B cell (primary cell): ENCODE results near the gene PTPRC. TPM values are rescaled to one million over a fixed set of nuclear protein-coding genes. Genes with fewer than 3 reads are reported as not detected.

Experiments
- ATAC-seq: fragments of 200-7000 bp; cut with Tn5 transposase; one replicate; pipeline ENCODE4 v1.10.0; 2021; ENCODE audit warnings: low read depth, mild to moderate bottlenecking, moderate number of reproducible peaks, moderate library complexity
- CTCF ChIA-PET: fragments of 350-600 bp; sonication (Branson Sonifier 250); formaldehyde crosslinking; loops from one replicate; lab custom pipeline; 2021; ENCODE audit warnings: antibody characterized with exemption, inconsistent platforms; lab: Charles Lee
- POLR2A ChIA-PET: fragments of 350-600 bp; sonication (Branson Sonifier 250); formaldehyde crosslinking; loops from one replicate; lab custom pipeline; 2021; ENCODE audit warnings: antibody characterized with exemption; lab: Charles Lee
- DNase-seq: peaks from one replicate; pipeline ENCODE4 v3.0.0; 2013
- H2AFZ ChIP-seq: 2 replicates; pipeline ENCODE4 v1.6.1; 2012; ENCODE audit warnings: mild to moderate bottlenecking, low read depth, low read length; ENCODE audit not compliant: insufficient read depth, poor library complexity, severe bottlenecking
- H3K27ac ChIP-seq, 2 donors: 1 replicate in 1 of 2; 2 replicates in 1 of 2; pipeline ENCODE4 v1.5.1; 2012 to 2013; ENCODE audit warnings: low read length in 2 of 2, mild to moderate bottlenecking in 2 of 2, moderate library complexity in 1 of 2
- H3K27me3 ChIP-seq, 4 experiments: fragments of 200-600 bp in 1 of 4; sonication (generic) in 1 of 4; replicated peaks in 1 of 4; 1 replicate in 2 of 4; 2 replicates in 2 of 4; pipeline versions ENCODE4 v1.6.1 to v1.7.0; 2013 to 2016; ENCODE audit warnings: low read length in 3 of 4, mild to moderate bottlenecking in 2 of 4, mixed read lengths in 1 of 4, moderate library complexity in 1 of 4; ENCODE audit not compliant: insufficient read depth in 4 of 4, control insufficient read depth in 3 of 4; ENCODE audit errors: control extremely low read depth in 1 of 4
- H3K36me3 ChIP-seq, 2 experiments: replicated peaks in 1 of 2; 1 replicate in 1 of 2; 2 replicates in 1 of 2; pipeline versions ENCODE4 v1.6.1 to v1.7.1; 2013; ENCODE audit warnings: low read length in 1 of 2; ENCODE audit not compliant: insufficient read depth in 2 of 2, control insufficient read depth in 1 of 2; ENCODE audit errors: control extremely low read depth in 1 of 2, extremely low read depth in 1 of 2
- H3K4me1 ChIP-seq, 2 donors: fragments of 200-600 bp in 1 of 2; sonication (generic) in 1 of 2; 1 replicate in 1 of 2; 2 replicates in 1 of 2; pipeline versions ENCODE4 v1.5.1 to v1.6.1; 2013 to 2017; ENCODE audit warnings: low read length in 2 of 2; ENCODE audit not compliant: control insufficient read depth in 2 of 2, insufficient read depth in 2 of 2
- H3K4me2 ChIP-seq: replicated peaks from 2 replicates; pipeline ENCODE3; 2012; ENCODE audit warnings: mild to moderate bottlenecking, low read depth, low read length; ENCODE audit not compliant: poor library complexity, severe bottlenecking
- H3K4me3 ChIP-seq, 5 experiments: fragments of 200-600 bp in 1 of 5; sonication (generic) in 1 of 5; 1 replicate in 3 of 5; 2 replicates in 2 of 5; pipeline versions ENCODE4 v1.5.1 to v1.7.0; 2011 to 2016; ENCODE audit warnings: low read length in 4 of 5, mild to moderate bottlenecking in 4 of 5, low read depth in 2 of 5, control low read depth in 1 of 5, moderate library complexity in 1 of 5; ENCODE audit not compliant: insufficient read depth in 1 of 5; ENCODE audit errors: control extremely low read depth in 1 of 5, extremely low read depth in 1 of 5
- H3K79me2 ChIP-seq: fragments of 200-600 bp; sonication (generic); one replicate; pipeline ENCODE4 v1.6.0; 2016; ENCODE audit warnings: low read length; ENCODE audit not compliant: control insufficient read depth, insufficient read depth
- H3K9ac ChIP-seq: fragments of 200-600 bp; sonication (generic); 2 replicates; pipeline ENCODE4 v1.6.1; 2017; ENCODE audit warnings: mild to moderate bottlenecking, low read length, moderate library complexity
- H3K9me3 ChIP-seq, 3 donors: one replicate each; pipeline versions ENCODE4 v1.6.1 to v1.7.1; 2013; ENCODE audit warnings: low read length in 2 of 3; ENCODE audit not compliant: control insufficient read depth in 2 of 3, insufficient read depth in 1 of 3; ENCODE audit errors: control extremely low read depth in 1 of 3
- H4K20me1 ChIP-seq: 2 replicates; pipeline ENCODE4 v1.6.0; 2012; ENCODE audit warnings: mild to moderate bottlenecking, low read length; ENCODE audit not compliant: insufficient read depth, control insufficient read depth, poor library complexity, severe bottlenecking
- H3K27ac Mint-ChIP-seq: one replicate; pipeline ENCODE4 v1.8.0; 2021; ENCODE audit warnings: mixed read lengths
- H3K27me3 Mint-ChIP-seq: one replicate; pipeline ENCODE4 v1.8.0; 2021; ENCODE audit warnings: mixed read lengths
- H3K4me1 Mint-ChIP-seq: one replicate; pipeline ENCODE4 v1.8.0; 2021; ENCODE audit warnings: mixed read lengths
- H3K4me3 Mint-ChIP-seq: one replicate; pipeline ENCODE4 v1.8.0; 2021; ENCODE audit warnings: mixed read lengths
- H3K9me3 Mint-ChIP-seq: one replicate; pipeline ENCODE4 v1.8.0; 2022; ENCODE audit warnings: mixed read lengths; ENCODE audit not compliant: insufficient read depth
- CTCF ChIP-seq: fragments of 200-600 bp; IDR thresholded peaks from one replicate; pipeline ENCODE4 v1.8.0; 2022; ENCODE audit warnings: antibody characterized with exemption, mild to moderate bottlenecking
- EZH2 ChIP-seq: IDR thresholded peaks from 2 replicates; pipeline ENCODE4 v1.6.1; 2012; ENCODE audit warnings: borderline replicate concordance, low read depth, mild to moderate bottlenecking, moderate library complexity, low read length; ENCODE audit not compliant: insufficient read depth, poor library complexity, severe bottlenecking
- WGBS: methylation state at CpG from one replicate; pipeline ENCODE4 v1.1.5; 2013; ENCODE audit warnings: missing lambda C conversion rate; ENCODE audit not compliant: insufficient coverage; 5-methylcytosine and 5-hydroxymethylcytosine counted together
- intact Hi-C: fragments of 100-400 bp; cut with micrococcal nuclease; formaldehyde crosslinking; loops from one replicate; pipeline ENCODE4 v1.10.0; 2022
- polyA plus RNA-seq: library from polyadenylated mRNA; depleted of rRNA; stranded (reverse); fragments of >200 nt; gene quantifications from 2 replicates; pipeline ENCODE4 v1.2.3, GENCODE V29; 2012
- total RNA-seq, 2 donors: library from RNA; stranded (reverse); fragments of 120-200 nt in 1 of 2; gene quantifications; 1 replicate in 1 of 2; 2 replicates in 1 of 2; pipeline versions ENCODE4 v1.2.3 to v1.2.4, GENCODE V29; 2013 to 2022

Gene PTPRC
- total and polyA plus RNA-seq, 2 donors (not counting 1 experiment from before 2014, with no cell fraction given) = 151 to 543 TPM

GRCh38 chr1:198677871-198678270 lies 39.0 kb downstream of the PTPRC start:
- H3K4me1 ChIP-seq = peaks cover 78 to 91% of the 10 kb centered on the region in 2 donors
- H3K27me3 ChIP-seq = no peaks in the 10 kb centered on the region
- peaks cover 0 to 10% (median 0%) of the 10 kb centered on the region in 3 donors for H3K9me3 ChIP-seq
- H3K4me1 Mint-ChIP-seq = peaks cover 83% of the 10 kb centered on the region
- H3K27ac ChIP-seq = peak overlapping the region; percentile 73 to 98
- H3K9ac ChIP-seq = peak overlapping the region; percentile 42
- peaks cover 5% of the 10 kb centered on the region for H4K20me1 ChIP-seq
- ChIA-PET CTCF (interaction anchor here (1.7 to 3.0 kb wide), 2 partner anchors 56 to 154 kb away, joined by 3 to 11 read pairs; no protein-coding TSS in a partner anchor), POLR2A (interaction anchor here (0.7 to 0.8 kb wide), 2 partner anchors 8 to 58 kb away, joined by 4 to 5 read pairs; no protein-coding TSS in a partner anchor)
- H3K36me3 ChIP-seq = peaks cover 9 to 38% of the 10 kb centered on the region in 2 experiments
- no CpG with 5 or more reads among the region's 2 CpGs for WGBS
- H3K79me2 ChIP-seq = peaks cover 96% of the 10 kb centered on the region
- no peaks in the 10 kb centered on the region for H3K27me3 Mint-ChIP-seq
- ATAC-seq (no peak), DNase-seq (no peak)
- no peak overlapping the region for H3K4me3 ChIP-seq
- H3K4me2 ChIP-seq = peak overlapping the region; percentile 69
- intact Hi-C loops = loop anchor here (2.0 kb wide), 1 partner anchor 13 kb away; no protein-coding TSS in a partner anchor
- TF ChIP-seq CTCF (no peak), EZH2 (no peak)
- no peak overlapping the region for H2AFZ ChIP-seq
- peak overlapping the region; percentile 74 for H3K4me3 Mint-ChIP-seq
- H3K27ac Mint-ChIP-seq = peak overlapping the region; percentile 93
- no peaks in the 10 kb centered on the region for H3K9me3 Mint-ChIP-seq

- Histone ChIP-seq H3K36me3 (peaks cover 9 to 36% of the 10 kb centered on the region in 2 experiments), H3K79me2 (peaks cover 96% of the 10 kb centered on the region), H3K9me3 (peaks cover 0 to 10% (median 0%) of the 10 kb centered on the region in 3 donors), H3K4me2 (peak overlapping the region; percentile 69), H3K4me1 (peaks cover 77 to 91% of the 10 kb centered on the region in 2 donors), H3K27ac (peak overlapping the region; percentile 73 to 98), H3K4me3 (peak overlapping the region in 1 of 5 experiments; percentile 28), H3K9ac (peak overlapping the region; percentile 42), H3K27me3 (no peaks in the 10 kb centered on the region), H2AFZ (no peak overlapping the region), H4K20me1 (peaks cover 5% of the 10 kb centered on the region)
- ATAC-seq = no peak
- Mint-ChIP-seq H3K9me3 (no peaks in the 10 kb centered on the region), H3K27me3 (no peaks in the 10 kb centered on the region), H3K4me1 (peaks cover 84% of the 10 kb centered on the region), H3K27ac (peak overlapping the region; percentile 93), H3K4me3 (peak overlapping the region; percentile 74)
- TF ChIP-seq CTCF (no peak), EZH2 (no peak)
- CTCF ChIA-PET = interaction anchor here (0.7 to 3.0 kb wide), 7 partner anchors 9 to 155 kb away, joined by 3 to 11 read pairs (median 4); no protein-coding TSS in a partner anchor
- DNase-seq = peak; percentile 35
- WGBS = 62% methylated on average over 4 of the region's 8 CpGs
- intact Hi-C loops = loop anchor here (2.0 kb wide), 1 partner anchor 14 kb away; no protein-coding TSS in a partner anchor
- POLR2A ChIA-PET = interaction anchor here (0.7 to 8.1 kb wide), 3 partner anchors 13 to 56 kb away, joined by 4 to 60 read pairs (median 9); no protein-coding TSS in a partner anchor
Observed at GRCh38 chr1:198678301-198678836, 39.5 kb downstream of the PTPRC start.
